ENCODE results near the gene RPTOR.

Gene RPTOR

DNA sequence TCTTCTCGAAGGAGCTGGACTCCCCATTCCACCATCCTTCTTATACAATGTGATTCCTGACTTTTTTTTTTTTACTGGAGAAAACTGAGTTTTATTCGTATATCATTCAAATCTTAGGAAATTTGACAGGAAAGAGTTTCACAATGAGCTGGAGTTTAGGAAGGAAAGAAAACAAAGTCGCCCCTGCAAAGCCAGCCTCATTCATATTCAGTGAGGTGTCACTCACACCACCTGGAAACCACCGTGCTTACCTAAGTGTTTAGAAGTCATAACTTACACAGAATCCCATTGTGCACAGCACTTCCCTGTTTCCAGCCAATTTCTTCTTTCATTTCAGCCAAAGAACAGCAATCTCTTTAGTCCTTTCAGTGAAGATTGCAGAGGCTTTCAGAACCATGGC lies 356.7 kb downstream of the RPTOR start:
- Histone ChIP-seq H3K9me2 (ENCODE audit: low read depth, low read length) (no peaks in the 10 kb centered on the region), H3K4me3 (ENCODE audit: low read depth, low read length, poor library complexity, severe bottlenecking) (no peak overlapping the region), H3K4me2 (ENCODE audit: low read length) (no peak overlapping the region; the same call in 1 of the 2 replicates), H4K20me1 (ENCODE audit: insufficient read depth, low read length) (no peaks in the 10 kb centered on the region), H3K27me3 (ENCODE audit: insufficient read depth, low read length) (no peaks in the 10 kb centered on the region), H3K27ac (ENCODE audit: low read depth, low read length, poor library complexity, severe bottlenecking) (peak overlapping the region; percentile 94), H3F3A (ENCODE audit: insufficient read depth, low read length) (peaks cover 4% of the 10 kb centered on the region; the same call in 1 of the 2 replicates), H3K36me3 (ENCODE audit: insufficient read depth, low read length) (peaks cover 90% of the 10 kb centered on the region), H3K4me1 (ENCODE audit: insufficient read depth, low read length, severe bottlenecking) (peaks cover 58% of the 10 kb centered on the region), H3K9me3 (ENCODE audit: low read length) (no peaks in the 10 kb centered on the region), H2AFZ (ENCODE audit: low read length) (no peak overlapping the region), H3K9ac (ENCODE audit: low read length) (peak overlapping the region; percentile 10; the same call in 1 of the 2 replicates), H3K79me2 (ENCODE audit: insufficient read depth, low read length) (no peaks in the 10 kb centered on the region)
- TF ChIP-seq EZH2 (IDR thresholded peaks at IDR 0.05; ENCODE audit: borderline replicate concordance, low read length): no peak
- TF ChIP-seq, protein P1, sequence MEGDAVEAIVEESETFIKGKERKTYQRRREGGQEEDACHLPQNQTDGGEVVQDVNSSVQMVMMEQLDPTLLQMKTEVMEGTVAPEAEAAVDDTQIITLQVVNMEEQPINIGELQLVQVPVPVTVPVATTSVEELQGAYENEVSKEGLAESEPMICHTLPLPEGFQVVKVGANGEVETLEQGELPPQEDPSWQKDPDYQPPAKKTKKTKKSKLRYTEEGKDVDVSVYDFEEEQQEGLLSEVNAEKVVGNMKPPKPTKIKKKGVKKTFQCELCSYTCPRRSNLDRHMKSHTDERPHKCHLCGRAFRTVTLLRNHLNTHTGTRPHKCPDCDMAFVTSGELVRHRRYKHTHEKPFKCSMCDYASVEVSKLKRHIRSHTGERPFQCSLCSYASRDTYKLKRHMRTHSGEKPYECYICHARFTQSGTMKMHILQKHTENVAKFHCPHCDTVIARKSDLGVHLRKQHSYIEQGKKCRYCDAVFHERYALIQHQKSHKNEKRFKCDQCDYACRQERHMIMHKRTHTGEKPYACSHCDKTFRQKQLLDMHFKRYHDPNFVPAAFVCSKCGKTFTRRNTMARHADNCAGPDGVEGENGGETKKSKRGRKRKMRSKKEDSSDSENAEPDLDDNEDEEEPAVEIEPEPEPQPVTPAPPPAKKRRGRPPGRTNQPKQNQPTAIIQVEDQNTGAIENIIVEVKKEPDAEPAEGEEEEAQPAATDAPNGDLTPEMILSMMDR (IDR thresholded peaks at IDR 0.05; ENCODE audit: low read length): no peak

DNA sequence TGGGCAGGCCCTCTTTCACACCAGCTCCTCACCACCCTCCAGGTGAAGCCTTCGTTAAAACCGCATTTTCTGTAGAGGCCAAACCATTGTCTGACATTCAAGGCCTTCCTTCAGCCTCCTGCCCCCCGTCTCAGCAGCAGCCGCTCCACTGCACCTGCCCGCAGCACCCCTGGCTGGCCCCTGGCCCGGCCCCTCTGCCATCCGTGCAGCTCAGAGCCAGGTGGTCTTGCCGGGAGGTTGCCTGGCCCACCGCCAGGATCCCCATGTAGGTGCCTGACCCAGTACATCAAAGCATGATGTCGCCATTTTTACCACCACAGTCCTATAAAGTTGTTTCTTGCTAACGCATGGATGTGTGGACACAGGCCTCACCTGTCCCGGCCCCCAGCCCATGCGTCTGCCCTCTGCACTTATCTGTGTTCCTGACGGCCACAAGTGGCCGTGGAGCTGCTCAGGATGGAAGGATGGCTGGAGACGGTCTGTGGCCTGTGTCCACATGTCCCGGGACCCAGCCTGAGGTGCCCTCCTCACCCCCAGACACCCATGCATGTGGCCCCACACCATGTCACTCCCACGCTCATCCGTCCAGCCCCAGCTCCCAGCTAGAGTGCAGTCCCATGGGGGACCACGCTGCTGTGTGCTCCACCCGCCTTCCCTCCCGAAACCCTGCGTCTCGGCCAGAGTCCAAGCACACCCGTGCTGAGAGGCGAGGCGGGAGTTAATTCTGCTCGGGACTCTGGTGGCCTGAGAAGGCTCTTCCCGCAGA lies 357.7 kb downstream of the RPTOR start:
- H3K79me2 ChIP-seq (ENCODE audit: insufficient read depth, low read length): no peaks in the 10 kb centered on the region
- no peaks in the 10 kb centered on the region for H4K20me1 ChIP-seq (ENCODE audit: insufficient read depth, low read length)
- no peaks in the 10 kb centered on the region for H3K9me3 ChIP-seq (ENCODE audit: low read length)
- H2AFZ ChIP-seq (ENCODE audit: low read length): no peak overlapping the region
- H3K4me1 ChIP-seq (ENCODE audit: insufficient read depth, low read length, severe bottlenecking): peaks cover 48% of the 10 kb centered on the region
- H3K4me2 ChIP-seq (ENCODE audit: low read length): no peak overlapping the region
- H3K9ac ChIP-seq (ENCODE audit: low read length): no peak overlapping the region; the same call in 1 of the 2 replicates
- H3K9me2 ChIP-seq (ENCODE audit: low read depth, low read length): no peaks in the 10 kb centered on the region
- H3K27me3 ChIP-seq (ENCODE audit: insufficient read depth, low read length): no peaks in the 10 kb centered on the region
- peaks cover 90% of the 10 kb centered on the region for H3K36me3 ChIP-seq (ENCODE audit: insufficient read depth, low read length)
- TF ChIP-seq, protein P1 (IDR thresholded peaks at IDR 0.05; ENCODE audit: low read length): no peak
- TF ChIP-seq EZH2 (IDR thresholded peaks at IDR 0.05; ENCODE audit: borderline replicate concordance, low read length): no peak
- H3K27ac ChIP-seq (ENCODE audit: low read depth, low read length, poor library complexity, severe bottlenecking): peak overlapping the region; percentile 94
- H3F3A ChIP-seq (ENCODE audit: insufficient read depth, low read length): peaks cover 4% of the 10 kb centered on the region; the same call in 1 of the 2 replicates
- H3K4me3 ChIP-seq (ENCODE audit: low read depth, low read length, poor library complexity, severe bottlenecking): no peak overlapping the region

DNA sequence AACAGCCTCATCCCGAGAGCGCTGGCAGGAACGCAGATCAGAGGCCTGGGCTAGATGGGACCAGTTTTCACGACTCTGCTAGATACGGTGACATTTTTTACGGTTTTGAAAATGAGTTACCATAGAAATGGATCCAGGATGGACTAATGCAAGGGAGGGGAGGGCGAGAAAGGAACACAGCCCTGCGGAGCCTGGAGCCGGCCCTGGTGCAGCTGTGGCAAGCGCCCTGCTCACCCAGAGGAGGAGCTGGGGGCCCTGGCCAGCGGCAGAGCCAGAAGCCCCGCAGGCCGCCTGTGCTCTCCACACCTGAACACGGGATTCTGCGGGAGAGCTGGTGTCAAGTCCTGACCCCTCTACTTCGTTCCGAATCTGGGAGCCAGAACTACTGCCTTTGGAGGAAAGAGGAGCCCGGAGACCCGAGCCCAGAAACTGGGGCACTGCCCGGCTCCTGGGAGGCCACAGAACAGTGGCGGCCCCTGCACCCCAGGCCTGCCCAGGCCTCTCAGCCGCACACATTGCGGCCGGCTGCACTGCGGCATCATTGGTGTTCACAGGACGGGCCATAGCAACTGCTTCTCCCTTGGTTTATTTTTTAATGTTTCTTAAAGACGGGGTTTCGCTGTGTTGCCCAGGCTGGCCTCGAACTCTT lies 358.4 kb downstream of the RPTOR start:
- H3K36me3 ChIP-seq (ENCODE audit: insufficient read depth, low read length): peaks cover 91% of the 10 kb centered on the region
- no peaks in the 10 kb centered on the region for H3K27me3 ChIP-seq (ENCODE audit: insufficient read depth, low read length)
- H3K9me3 ChIP-seq (ENCODE audit: low read length): no peaks in the 10 kb centered on the region
- no peak overlapping the region for H2AFZ ChIP-seq (ENCODE audit: low read length)
- no peaks in the 10 kb centered on the region for H3K79me2 ChIP-seq (ENCODE audit: insufficient read depth, low read length)
- H3K4me3 ChIP-seq (ENCODE audit: low read depth, low read length, poor library complexity, severe bottlenecking): no peak overlapping the region
- H3K27ac ChIP-seq (ENCODE audit: low read depth, low read length, poor library complexity, severe bottlenecking): no peak overlapping the region
- H4K20me1 ChIP-seq (ENCODE audit: insufficient read depth, low read length): no peaks in the 10 kb centered on the region
- H3K4me2 ChIP-seq (ENCODE audit: low read length): no peak overlapping the region
- H3K4me1 ChIP-seq (ENCODE audit: insufficient read depth, low read length, severe bottlenecking): peaks cover 41% of the 10 kb centered on the region
- no peaks in the 10 kb centered on the region for H3K9me2 ChIP-seq (ENCODE audit: low read depth, low read length)
- no peak for TF ChIP-seq EZH2 (IDR thresholded peaks at IDR 0.05; ENCODE audit: borderline replicate concordance, low read length)
- TF ChIP-seq, protein P1 (IDR thresholded peaks at IDR 0.05; ENCODE audit: low read length): no peak
- no peak overlapping the region for H3K9ac ChIP-seq (ENCODE audit: low read length)
- peaks cover 2% of the 10 kb centered on the region; the same call in 1 of the 2 replicates for H3F3A ChIP-seq (ENCODE audit: insufficient read depth, low read length)

Measured in OCI-LY1 (cell line).